SU-DHL-6 (cell line): ENCODE data around the gene RUFY3.

ENCODE experiments used
- EZH2phosphoT487 ChIP-seq: fragments of 200-600 bp; sonication (generic), shearing (Covaris generic); conservative IDR thresholded peaks from 2 replicates; pipeline ENCODE4 v1.6.1; 2018; ENCODE audit warnings: mild to moderate bottlenecking, antibody characterized with exemption, low read length, moderate library complexity, mixed read lengths
- TF ChIP-seq, protein P1 (sequence below): fragments of 200-600 bp; sonication (generic); IDR thresholded peaks from one replicate; pipeline ENCODE4 v1.5.1; 2017; ENCODE audit warnings: antibody characterized with exemption, mild to moderate bottlenecking, low read length, moderate library complexity; ENCODE audit not compliant: insufficient read depth, poor library complexity, severe bottlenecking

DNA sequence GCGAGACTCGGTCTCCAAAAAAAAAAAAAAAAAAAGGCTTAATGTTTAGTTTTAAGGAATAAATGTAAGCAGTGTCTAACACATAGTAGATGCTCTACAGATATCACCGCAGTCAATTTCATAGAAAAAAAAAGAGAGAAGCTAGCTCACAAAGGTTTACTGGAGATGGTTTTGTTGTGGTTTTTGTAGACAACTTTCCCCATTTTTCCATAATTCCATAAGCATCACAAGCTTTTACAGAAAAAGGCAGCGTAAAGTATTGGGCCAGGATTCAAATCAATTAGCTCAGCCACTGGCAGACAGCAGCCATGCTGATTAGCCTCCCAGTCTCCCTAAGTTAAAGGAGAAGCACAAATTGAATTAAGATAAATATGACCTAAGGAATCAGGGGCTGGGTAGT lies 116.4 kb downstream of the RUFY3 start:
- TF ChIP-seq, protein P1, sequence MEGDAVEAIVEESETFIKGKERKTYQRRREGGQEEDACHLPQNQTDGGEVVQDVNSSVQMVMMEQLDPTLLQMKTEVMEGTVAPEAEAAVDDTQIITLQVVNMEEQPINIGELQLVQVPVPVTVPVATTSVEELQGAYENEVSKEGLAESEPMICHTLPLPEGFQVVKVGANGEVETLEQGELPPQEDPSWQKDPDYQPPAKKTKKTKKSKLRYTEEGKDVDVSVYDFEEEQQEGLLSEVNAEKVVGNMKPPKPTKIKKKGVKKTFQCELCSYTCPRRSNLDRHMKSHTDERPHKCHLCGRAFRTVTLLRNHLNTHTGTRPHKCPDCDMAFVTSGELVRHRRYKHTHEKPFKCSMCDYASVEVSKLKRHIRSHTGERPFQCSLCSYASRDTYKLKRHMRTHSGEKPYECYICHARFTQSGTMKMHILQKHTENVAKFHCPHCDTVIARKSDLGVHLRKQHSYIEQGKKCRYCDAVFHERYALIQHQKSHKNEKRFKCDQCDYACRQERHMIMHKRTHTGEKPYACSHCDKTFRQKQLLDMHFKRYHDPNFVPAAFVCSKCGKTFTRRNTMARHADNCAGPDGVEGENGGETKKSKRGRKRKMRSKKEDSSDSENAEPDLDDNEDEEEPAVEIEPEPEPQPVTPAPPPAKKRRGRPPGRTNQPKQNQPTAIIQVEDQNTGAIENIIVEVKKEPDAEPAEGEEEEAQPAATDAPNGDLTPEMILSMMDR, result no peak
- TF ChIP-seq EZH2phosphoT487, result no peak
